GM15510 (cell line): Measurements from ENCODE around the gene HMGB1.

Source experiments
- POLR2A ChIP-seq: IDR thresholded peaks from 3 replicates; pipeline ENCODE4 v1.6.1; 2011; ENCODE audit warnings: borderline replicate concordance; ENCODE audit not compliant: insufficient read length; ENCODE audit errors: extremely low read depth

HMGB1 gene

DNA sequence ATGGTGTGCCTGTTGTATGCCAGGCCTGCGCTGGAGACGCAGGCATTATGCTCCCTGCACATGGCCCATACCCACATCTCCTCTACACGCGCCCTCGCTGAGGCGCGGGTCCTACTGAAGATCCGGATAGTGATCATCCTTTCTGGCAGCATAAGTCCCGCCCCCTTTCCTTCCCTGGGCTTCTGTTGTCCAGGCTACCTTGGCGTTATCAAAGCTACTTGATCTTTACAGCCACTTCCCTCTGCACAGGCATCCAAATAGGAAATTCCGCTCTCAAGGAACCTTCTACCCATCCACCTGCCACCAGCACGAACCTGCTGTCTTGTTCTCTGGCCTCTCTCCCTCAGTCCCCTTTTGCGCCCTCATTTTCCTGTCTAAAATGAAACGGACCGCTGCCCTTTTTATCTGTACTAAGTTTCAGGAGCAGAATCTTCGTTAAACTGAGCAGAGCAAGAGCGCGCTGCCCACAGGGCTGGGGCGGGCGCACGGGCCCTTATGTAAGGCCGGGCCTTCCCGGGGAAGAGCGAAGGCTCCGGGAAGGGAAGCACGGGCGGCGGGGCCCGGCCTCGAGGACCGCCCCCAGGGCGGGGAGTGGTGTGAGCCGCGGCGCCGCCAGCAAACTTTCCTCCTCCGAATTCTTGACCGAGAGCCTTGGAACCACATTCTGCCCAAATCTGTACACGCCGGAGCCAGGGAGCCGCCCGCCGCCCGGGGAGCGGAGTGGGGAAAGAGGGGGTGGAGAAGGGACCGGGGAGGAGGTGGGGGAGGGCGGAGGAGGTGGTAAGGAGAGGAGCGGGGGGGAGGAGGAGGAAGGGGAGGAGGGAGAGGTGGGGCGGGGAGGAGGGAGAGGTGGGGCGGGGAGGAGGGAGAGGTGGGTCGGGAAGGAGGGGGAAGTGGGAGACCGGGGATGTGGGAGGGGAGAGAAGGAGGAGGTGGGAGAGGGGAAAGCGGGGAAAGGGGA is 44.4 kb downstream of the HMGB1 start:
- no peak for TF ChIP-seq POLR2A

DNA sequence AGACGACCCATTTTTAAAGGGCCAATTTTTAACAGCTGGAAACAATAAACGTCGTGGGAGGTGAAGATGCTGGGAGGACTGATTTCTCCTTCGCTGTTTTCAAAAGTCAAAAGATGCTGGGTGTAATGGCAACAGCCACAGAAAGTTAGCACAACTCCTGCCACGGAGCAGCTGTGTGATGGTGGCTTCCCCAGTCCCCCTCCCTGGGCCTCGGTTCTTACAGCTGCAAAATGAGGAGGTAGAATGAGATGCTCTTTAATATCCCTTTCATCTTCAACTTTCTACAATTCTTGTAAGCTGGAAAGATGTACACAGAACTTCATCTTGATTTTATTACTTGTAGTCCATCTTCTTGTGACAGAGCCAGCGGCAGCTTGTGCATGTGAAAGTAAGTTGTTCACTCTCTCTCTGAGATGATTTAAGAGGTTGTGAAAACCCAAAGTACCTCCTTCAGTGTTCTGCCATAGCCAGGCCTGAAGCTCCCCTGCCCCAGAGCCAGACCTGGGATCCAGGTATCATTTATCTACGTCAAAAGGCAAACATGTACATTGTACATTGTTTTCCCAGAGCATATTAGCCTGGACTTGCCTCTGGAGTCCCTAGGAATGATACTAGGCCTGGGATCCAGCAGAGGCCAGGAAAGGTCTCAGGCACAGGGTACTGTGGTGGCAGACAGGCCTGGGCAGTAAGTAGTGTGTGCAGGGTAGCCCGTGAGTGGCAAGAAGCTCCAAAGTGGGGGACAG is 46.8 kb downstream of the HMGB1 start:
- no peak for TF ChIP-seq POLR2A

DNA sequence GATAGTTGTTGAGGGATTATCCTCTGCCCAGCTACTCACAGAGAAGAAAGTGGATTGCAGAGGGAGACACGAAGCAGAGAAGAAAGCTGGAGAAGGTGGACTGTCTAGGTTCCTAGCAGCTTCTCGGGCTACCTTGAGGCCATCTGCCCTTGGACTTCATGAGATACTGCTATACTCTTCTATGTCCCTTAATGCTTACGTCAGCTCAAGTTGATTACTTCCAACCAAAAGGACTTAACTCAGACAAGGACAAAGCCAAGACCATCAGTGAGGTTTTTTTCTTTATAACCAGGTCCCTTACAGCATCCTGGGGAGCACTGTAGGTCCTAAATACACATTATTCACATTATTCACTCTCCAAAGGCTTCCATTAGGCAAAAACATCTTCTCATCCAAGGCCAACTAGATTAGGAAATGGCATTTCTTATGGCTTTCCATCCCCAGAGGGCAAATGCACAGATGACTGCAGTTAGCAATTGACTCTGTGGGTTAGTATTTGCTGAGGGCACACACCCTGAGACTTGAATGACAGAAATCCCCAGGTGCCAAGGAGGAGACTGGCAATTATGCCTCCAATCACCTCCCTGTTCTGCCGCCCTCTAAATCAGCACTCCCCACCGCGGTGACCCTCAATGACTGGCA is 47.5 kb downstream of the HMGB1 start:
- no peak for TF ChIP-seq POLR2A

DNA sequence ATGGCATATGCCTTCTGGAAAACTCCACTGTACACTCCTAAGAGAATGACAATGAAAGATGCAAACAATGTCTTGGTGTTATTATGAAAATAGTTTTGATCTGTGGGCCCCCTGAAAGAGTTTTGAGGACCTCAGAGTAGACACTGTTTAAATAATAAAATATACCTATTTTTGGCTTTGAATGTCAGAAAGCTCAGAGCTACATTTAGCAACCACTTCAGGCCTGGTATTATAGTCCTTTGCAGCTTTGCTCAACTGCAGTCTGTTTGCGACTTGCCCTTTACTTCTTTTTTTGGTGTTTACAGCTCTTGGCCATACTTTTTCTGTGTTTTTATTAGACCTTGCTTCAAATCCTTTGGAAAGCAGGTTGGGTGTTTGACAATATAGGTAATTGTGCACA is 49.3 kb downstream of the HMGB1 start:
- no peak for TF ChIP-seq POLR2A

DNA sequence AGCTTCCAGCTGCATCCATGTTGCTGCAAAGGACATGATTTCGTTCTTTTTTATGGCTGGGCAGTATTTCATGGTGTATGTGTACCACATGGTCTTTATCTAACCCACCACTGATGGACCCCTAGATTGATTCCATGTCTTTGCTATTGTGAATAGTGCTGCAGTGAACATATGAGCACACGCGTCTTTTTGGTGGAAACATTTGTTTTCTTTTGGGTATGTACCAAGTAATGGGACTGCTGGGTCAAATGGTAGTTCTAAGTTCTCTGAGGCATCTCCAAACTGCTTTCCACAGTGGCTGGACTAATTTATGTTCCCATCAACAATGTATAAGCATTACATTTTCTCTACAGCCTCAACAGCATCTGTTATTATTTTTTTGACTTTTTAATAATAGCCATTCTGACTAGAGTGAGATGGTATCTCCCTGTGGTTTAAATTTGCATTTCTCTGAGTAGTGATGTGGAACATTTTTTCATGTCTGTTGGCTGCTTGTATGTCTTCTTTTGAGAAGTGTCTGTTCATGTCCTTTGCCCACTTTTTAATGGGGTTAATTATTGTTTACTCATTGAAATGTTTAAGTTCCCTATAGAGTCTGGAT is 50.2 kb downstream of the HMGB1 start:
- no peak for TF ChIP-seq POLR2A

DNA sequence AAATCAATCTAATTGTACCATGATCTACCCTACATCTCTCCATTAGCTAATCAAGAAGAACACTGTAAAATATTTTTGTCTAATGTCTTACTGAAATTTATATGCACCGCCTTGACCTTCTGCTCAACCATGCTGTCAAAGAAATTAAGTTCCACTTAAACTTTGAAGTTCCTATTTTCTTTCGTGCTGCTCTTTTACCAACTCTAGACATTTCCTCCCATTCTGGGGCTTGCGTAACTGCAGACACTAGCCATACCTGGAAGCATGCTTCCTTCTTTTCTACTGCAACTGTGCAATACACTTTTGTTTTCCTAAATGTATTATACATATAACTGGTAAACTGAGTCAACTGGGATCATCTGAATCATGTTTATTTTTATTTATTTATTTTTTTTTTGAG is 51.9 kb downstream of the HMGB1 start:
- no peak for TF ChIP-seq POLR2A

- TF ChIP-seq POLR2A: no peak
These were observed 53.4 kb downstream of the HMGB1 start for GRCh38 chr13:30412346-30412745.

- TF ChIP-seq POLR2A: no peak
These were observed 55.0 kb downstream of the HMGB1 start for GRCh38 chr13:30410705-30411125.

DNA sequence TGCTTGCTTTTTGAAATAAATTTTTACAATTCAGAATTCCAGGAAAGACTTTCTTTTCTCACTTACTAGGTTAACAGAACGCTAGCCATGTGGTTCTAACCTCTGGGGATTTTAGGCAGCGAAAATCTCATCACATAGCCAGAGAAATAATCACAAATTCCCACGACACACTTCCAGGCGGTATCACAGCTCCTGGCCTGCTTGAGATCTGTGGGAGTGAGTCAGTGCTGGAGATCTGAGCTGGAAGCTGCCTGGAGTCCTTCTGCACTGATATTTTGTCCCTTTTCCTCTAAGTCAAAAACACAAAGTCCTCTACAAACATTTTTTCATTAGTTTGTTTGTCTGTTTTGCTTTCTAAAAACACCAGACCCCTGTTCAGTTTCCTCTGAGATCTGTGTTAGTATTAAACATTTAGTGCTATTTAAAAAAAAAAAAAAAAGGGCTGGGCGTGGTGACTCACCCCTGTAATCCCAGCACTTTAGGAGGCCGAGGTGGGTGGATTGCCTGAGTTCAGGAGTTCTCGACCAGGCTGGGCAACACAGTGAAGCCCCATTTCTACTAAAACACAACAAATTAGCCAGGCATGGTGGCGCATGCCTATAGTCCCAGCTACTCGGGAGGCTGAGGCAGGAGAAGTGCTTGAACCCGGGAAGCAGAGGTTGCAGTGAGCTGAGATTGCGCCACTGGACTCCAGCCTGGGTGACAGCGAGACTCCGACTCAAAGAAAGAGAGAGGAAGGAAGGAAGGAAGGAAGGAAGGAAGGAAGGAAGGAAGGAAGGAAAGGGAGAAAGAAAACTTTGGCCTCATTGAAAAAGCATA is 55.6 kb downstream of the HMGB1 start:
- no peak for TF ChIP-seq POLR2A

DNA sequence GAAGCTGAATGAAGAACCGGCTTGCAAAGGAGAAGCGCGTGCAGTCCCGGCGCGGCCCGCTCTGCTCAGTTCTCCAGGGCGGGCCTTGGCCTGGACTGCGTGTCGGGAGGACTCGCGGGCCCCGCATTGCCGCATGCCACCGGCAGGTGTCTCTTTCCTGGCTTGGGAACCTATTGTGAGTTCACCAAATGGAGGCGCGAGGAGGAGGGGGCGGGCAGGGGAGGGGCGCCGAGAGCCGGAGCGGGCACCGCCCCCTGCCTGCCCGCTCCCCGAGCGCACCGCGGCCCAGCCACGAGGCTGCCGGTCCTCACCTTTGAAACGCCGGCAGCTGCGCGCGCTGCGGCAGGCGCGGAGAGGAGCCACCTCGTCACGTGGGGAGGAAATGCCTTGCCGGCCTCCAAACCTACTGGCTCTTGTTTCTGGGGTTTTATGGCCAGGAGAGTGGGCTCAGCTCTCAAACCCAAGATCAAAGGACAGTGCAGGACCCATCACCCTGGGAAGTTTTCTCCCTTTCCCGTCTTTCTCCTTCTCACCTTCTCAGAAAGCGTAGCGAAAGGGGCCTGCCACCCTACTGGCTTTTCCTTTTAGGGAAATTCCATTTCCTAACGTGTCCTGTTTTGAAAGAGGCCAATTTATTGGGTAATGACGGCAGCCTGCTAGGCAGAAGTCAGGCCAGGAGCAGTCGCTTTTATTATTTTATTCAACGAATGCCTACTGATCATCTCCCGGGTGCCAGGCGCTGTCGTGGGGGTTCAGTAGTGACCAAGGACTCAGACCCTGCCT is 57.2 kb downstream of the HMGB1 start:
- TF ChIP-seq POLR2A: peak; percentile 46

GRCh38 chr13:30406779-30407416 is 58.8 kb downstream of the HMGB1 start:
- TF ChIP-seq POLR2A: no peak
